ENCODE data around the gene LCE2D.
"Not testable (repeated sequence)": the region's sequence is repeated elsewhere in the genome, so short reads cannot be mapped to it uniquely, and the experiment has no call there.

LCE2D gene

GRCh38 chr1:152663098-152663497, at the start of gene LCE2D:
Gene LCE2D (plus strand): TSS chr1:152663380. CDS start chr1:152664106, 726 bp downstream.
- no peak for DNase-seq (ENCODE audit: low read depth)

GRCh38 chr1:152613511-152613910, 49.7 kb upstream of the LCE2D start, which contains the start of gene LCE3B:
Gene LCE3B (plus strand): TSS chr1:152613811. CDS start chr1:152613811, 0 bp downstream.
- DNase-seq (ENCODE audit: low read depth): no peak

DNA sequence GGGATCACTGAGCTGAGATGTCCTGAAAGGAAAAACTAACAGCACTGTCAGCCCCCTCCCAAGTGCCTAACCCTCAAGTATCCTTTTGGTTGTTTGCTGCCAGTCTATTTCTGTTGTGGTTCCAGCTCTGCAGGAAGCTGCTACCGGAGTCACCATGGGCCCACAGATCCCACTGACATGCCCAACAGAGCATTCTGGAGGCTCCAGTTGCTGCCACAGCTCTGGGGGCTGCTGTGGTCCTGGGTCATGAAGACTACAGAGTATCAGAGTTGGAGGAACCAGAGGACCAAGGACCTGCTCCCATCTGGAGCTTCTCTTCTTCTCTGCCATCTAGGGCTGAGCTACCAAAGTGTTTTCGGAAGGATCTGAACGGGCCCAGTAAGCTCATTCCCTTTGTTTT, 41.2 kb upstream of the LCE2D start:
- DNase-seq (ENCODE audit: low read depth): no peak

DNA sequence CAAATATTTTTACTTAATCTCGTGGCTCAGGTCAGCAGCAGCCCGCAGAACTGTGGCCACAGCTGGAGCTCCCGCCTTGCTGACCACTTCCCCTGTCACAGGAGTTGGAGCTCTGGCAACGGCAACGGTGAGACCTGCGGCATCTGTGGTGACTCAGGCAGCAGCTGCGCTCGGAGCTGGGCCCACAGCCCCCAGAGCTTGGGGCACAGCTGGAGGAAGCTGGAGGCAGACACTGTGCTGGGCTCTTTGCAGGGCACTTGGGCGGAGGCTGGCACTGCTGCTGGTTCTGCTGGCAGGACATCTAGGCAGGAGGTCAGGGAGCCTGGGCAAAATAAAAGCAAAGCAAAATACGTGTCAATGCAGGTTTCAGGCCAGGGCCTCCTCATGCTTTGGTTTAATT, 40.4 kb upstream of the LCE2D start, which contains the start of gene LCE3A:
Gene LCE3A, minus strand, starts transcription at position 301 of the 400 bp plus-strand sequence. Its CDS starts 0 bp downstream, at position 301.
- DNase-seq (ENCODE audit: low read depth): no peak

GRCh38 chr1:152623203-152623844, 39.9 kb upstream of the LCE2D start:
- DNase-seq (ENCODE audit: low read depth): no peak

DNA sequence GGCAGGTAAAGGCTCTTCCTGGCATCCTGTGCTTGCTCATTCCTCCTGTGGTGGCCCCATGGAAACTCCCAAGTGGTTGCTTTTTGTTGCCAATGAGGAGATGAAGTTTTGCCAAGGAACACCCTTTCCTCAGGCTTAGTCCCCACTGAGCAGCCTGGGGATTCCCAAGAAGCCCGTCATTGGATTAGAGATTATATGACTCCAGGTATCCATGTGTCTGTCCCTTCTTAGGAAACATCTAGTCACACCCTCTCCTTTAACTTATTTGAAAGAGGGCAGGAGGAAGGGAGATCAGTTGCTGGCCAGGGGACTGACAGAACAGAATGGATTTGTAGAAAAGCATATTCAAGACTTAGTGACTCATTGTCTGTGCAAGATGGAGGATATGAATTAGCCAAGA, 36.4 kb upstream of the LCE2D start:
- no peak for DNase-seq (ENCODE audit: low read depth)

GRCh38 chr1:152630596-152630995, 32.6 kb upstream of the LCE2D start:
- no peak for DNase-seq (ENCODE audit: low read depth)

DNA sequence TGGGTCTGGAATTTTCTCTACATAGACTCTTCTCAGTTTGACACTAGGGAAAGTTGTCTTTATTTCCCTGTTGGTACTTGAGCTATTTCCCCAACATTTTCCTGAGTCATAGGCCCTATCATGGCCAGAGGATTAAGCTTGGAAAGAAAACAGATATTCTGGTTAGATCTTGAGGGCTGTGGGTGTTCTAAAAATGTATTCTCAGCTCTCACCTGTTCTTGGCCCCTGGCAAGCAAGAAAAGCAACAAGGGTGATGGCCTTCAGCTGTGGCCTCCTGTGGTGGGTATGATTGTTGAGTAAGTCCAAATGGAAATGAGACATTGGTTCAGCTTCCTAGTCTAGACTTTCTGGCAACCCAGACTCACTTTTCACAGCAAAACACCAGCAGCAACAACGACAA, 22.8 kb upstream of the LCE2D start:
- no peak for DNase-seq (ENCODE audit: low read depth)

GRCh38 chr1:152643945-152644344, 19.2 kb upstream of the LCE2D start:
- DNase-seq (ENCODE audit: low read depth): no peak

DNA sequence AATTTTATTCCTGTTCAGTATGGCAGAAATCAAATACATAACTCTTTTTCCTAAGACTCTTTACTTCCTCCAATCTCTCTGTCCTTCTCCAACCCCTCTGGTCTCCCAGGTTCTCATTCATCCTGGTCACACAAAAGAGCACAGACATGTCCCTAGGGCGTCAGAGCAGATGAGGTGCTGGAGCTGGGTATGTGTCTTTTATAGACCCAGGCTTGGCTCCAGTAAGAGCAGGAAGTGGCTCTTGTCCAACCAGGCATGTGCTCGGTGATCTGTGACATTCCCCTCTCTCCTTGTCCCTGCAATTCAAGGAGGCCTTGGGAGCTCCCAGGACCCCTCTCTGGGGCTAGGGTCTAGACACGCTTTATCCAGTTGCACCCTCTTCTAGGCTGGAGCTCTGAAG, 18.0 kb upstream of the LCE2D start:
- DNase-seq (ENCODE audit: low read depth): no peak

- no peak for DNase-seq (ENCODE audit: low read depth)
These were observed 16.5 kb upstream of the LCE2D start for GRCh38 chr1:152646656-152647055.

DNA sequence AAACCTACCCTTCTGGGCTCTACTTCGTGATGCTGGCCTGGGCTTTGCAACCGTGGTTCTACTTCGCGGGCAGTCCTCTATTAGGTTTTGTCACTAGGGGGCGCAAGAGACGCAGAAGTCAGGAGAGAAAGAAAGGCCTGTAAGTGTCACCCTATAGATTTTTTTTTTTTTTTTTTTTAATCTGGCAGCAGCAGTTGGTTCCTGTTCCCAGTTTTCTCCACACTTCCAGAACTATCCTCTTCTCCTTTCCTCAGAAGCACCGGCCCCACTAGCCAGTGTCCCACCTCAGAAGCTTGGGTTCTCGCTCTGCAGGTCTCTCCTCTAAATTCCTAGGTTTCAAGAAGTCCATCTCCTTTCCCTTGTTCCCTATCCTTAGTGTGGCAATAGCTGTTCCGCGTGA, 9.1 kb upstream of the LCE2D start:
- DNase-seq (ENCODE audit: low read depth): no peak

DNA sequence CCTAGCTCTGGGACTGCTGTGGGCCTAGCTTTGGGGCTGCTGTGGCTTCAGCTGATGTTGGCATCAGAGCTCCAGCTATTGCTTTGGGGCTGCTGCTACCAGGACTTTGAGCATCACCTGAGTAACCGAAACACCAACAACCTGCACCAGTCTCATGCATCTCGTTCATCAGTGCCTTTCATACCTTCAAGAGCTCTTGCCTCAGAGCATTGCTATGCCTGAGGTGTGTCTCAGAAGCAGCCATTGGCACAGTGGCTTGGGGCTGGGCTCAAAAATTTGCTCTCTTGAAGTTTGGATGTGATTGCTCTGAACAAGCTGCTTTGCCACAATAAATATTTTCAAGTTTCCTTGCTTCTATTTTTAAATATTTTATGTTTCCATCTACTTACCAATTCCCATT, 6.7 kb upstream of the LCE2D start:
- DNase-seq (ENCODE audit: low read depth): no peak

- no peak for DNase-seq (ENCODE audit: low read depth)
These were observed 5.5 kb upstream of the LCE2D start for GRCh38 chr1:152657677-152658076.

- no peak for DNase-seq (ENCODE audit: low read depth)
These were observed 4.5 kb upstream of the LCE2D start for GRCh38 chr1:152658649-152659048.

GRCh38 chr1:152666171-152666570, 3.0 kb downstream of the LCE2D start:
- not testable (repeated sequence) for DNase-seq (ENCODE audit: low read depth)

GRCh38 chr1:152667648-152668047, 4.5 kb downstream of the LCE2D start:
- DNase-seq (ENCODE audit: low read depth): no peak

- DNase-seq (ENCODE audit: low read depth): no peak
These were observed 9.8 kb downstream of the LCE2D start for GRCh38 chr1:152673016-152673415.

DNA sequence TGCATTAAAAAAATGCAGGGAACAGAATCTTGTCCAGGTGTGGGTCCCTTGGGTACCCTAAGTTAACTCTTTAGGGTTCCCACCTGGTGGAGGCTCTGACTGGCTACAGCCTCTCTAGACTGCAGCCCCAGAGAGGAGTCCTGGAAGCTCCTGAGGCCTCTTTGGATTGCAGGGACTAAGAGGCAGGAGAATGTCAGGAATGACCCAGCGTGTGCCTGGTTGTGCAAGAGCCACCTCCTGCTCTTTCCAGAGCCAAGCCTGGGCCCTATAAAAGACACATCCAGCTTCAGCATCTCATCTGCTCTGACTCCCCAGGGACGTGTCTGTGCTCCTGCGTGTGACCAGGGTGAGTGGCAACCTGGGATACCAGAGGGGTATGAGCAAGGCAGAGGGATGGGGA, 11.8 kb downstream of the LCE2D start, which contains the start of gene LCE2C:
Gene LCE2C, plus strand, starts transcription at position 297 of the 400 bp plus-strand sequence. CDS start 737 bp downstream, outside the sequence.
- not testable (repeated sequence) for DNase-seq (ENCODE audit: low read depth)

GRCh38 chr1:152679459-152679858, 16.3 kb downstream of the LCE2D start:
- no peak for DNase-seq (ENCODE audit: low read depth)

GRCh38 chr1:152681616-152682015, 18.4 kb downstream of the LCE2D start:
- DNase-seq (ENCODE audit: low read depth): no peak

DNA sequence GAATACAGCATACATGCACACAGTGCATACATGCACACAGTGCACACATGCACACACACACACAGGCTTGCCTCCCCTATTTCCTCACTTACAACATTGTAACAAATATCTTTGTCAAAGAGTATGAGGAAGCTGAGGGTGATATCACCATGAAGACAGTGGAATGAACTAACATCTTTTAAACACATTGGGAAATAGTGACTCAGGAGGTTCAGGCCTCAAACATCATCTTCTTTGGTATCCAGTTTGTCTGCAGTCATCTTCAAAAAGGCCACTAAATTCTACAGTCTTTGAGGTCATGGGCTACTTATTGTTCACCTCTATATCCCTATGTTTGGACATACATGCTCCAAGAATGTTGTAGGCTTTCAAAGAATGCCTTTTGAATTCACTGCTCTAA, 20.7 kb downstream of the LCE2D start:
- no peak for DNase-seq (ENCODE audit: low read depth)

DNA sequence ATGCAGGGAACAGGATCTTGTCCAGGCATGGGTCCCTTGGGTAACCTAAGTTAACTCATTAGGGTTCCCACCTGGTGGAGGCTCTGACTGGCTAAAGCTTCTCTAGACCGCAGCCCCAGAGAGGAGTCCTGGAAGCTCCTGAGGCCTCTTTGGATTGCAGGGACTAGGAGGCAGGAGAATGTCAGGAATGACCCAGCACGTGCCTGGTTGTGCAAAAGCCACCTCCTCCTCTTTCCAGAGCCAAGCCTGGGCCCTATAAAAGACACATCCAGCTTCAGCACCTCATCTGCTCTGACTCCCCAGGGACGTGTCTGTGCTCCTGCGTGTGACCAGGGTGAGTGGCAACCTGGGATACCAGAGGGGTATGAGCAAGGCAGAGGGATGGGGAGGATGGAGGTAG, 22.6 kb downstream of the LCE2D start, which contains the start of gene LCE2B:
Gene LCE2B, plus strand, starts transcription at position 301 of the 400 bp plus-strand sequence. CDS start 721 bp downstream, outside the sequence.
- not testable (repeated sequence) for DNase-seq (ENCODE audit: low read depth)

Data from stimulated activated CD8-positive, alpha-beta memory T cell treated with anti-CD3 and anti-CD28 coated beads, Interleukin-12 subunit alpha, Interleukin-12 subunit beta, amount 100 ng/mL, for 4 hours (primary cell).